ENCODE measurements around the gene TRIM47.

TRIM47 gene

DNA sequence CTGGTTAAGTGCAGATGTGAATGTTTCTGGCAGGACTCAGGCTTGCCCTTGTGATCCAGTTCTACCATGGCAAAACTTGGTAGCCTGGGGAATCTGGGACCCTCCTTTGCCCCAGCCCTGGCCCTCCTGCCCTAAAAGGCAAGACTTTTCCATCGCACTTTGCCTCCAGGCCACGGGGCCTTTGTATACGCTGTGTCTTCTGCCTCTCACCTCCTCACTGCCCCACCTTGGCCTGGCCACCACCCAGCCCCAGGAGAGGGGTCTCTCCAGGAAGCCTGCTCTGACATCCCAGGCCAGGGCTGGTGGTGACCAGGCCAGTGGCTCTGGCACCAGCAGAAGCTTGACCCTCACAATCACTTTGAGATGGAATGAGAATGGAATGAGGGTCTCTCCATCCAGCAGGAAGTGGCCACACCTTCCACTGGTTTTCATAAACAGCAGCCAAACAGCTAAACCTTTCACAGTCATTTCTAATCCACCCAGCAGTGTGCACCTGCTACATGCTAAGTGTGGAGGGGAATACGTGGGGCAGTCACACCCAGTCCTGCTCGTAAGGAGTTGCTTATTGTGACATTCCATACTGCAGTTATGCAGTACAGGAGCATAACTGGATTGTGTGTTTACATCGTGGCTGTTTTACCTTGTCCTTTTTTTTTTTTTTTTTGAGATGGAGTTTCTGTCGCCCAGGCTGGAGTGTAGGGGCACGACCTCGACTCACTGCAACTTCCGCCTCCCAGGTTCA, 27.9 kb upstream of the TRIM47 start:
- no peak for DNase-seq

DNA sequence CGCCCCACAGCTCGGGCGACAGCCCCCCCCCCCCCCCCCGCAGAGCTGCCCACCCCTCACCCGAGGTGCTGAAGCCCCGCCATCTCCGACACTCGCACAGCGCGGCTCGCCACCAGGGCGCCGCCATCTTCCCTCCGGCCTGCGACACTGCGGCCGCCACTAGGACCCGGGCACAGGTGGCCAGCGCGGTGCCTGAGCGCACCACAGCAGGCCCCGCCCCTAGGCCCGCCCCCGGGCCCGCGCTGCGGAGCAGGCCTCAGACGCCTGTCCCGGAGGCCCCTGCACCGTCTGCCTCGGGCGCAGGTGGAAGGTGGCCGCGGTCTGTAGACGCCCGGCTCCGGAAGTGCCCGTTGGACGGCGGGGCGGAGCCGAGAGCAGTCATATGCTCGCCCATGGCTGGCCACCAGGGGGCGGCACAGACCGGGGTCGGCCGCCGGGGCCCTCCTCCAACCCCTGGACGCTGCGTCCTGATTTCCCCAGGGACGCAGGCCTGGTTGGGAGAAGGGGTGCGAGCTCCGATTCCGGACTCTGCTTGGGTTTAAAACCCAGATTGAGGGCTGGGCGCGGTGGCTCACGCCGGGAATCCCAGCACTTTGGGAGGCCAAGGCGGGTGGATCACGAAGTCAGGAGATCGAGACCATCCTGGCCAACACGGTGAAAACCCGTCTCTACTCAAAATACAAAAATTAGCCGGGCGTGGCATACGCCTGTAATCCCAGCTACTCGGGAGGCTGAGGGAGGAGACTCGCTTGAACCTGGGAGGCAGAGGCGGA, 26.6 kb upstream of the TRIM47 start, which contains the start of gene MRPL38:
MRPL38 (minus strand) TSS at position 136 of the 773 bp plus-strand sequence; CDS start at position 127, 9 bp downstream.
- peak; percentile 87 to 95 (median 90) for DNase-seq

DNA sequence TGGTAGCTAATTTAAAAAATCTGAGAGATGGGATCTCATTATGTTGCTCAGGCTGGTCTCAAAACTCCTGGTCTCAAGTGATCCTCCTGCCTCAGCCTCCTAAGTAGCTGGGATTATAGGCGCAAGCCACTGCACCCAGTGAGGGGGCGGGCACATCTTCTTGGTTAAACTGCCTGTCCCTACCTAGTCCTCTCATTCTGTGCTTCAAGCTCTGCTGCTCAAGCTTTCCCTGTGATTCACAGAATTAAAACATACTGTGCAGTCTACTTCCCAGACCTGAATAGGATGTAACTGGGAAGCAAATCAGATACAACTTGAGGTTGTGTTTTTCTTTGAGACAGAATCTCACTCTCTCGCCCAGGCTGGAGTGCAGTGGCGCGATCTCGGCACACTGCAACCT, 24.0 kb upstream of the TRIM47 start:
- DNase-seq: no peak

DNA sequence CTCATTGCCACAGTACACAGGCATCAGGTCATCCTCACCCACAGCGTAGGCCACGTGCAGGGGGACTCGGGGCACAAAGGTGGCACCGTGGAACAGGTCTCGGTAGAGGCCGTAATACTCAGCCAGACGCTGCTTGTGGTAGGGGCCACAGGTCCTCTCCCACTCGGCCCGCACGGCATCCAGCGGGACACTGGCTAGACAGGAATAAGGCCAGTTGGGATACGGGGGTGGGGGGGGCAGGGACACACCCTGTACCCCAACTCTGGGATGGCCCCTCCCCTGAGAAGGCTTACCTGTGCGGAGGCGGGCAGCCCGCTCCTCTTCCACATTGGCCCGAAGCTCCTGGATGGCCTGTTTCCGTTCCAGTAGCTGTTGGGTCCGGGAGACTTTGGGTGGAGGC, 23.3 kb upstream of the TRIM47 start:
- no peak for DNase-seq

DNA sequence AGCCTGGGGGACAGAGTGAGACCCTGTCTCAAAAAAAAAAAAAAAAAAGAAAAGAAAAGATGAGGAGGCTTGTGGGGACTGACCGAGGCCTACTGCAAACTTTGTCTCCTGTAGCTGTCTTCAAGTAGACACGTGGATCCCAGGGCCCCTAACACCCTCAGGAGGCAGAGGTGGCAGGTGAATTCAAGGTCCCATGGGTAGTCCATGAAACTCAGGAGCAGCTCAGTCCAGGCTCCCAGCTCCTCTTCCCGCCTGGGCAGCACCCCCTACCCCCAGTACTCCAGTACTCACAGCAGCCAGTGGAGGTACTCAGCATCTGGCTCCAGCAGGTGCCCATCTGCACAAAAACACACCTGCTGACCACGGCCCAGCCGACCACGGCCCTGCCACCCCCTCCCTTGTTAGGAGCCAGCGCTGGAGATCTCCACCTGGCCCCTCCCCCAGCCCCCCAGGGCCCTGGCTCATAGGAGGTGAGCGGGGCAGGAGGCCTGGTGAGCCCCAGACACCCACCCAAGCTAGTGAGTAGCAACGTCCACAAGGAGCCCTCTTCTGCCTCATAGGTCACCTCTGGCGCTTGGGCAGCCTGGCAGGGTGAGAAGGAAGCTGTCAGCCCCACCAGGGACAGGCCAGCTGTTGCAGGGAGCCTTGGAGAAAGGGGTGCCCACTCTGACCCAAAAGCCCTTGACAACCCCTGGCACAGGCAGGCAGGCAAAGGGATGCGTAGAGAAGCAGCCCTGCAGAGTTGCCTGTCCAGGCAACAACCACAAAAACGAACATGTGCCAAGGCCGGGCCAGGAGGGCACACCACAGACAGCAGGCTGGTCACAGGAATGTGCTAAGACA, 22.5 kb upstream of the TRIM47 start:
- DNase-seq: no peak

DNA sequence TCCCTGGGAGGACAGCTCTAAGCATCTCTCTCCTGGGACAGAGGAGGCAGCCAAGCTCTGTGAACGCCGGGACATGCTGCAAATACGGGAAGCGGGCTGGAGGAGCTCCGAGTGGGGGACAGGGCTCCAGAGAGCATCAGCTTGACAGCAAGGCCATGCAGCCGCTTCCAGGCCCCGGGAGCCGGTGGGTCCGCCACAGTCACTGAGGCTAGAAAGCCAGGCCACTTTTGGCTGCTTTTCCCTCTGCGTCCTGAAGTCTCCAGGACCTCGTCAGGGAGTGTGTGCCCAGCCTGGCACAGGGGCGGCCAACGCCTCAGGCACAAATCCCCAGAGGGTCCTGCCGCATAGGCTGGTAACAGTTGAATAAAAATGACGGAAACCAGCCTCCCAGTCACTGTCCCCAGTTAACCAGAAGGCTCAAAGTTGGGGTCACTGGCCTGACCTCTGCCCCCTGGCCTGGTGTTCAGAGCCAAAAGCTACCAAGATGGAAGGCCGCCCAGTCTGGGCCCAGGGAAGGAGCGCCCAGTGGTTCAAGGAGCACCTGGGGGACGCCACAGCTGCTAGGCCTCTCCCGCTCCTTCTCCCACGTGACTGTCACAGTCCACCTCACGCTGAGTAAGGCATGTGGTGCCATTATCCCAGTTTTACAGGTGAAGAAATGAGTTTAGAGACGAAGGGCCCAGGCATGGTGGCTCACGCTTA, 21.5 kb upstream of the TRIM47 start:
- DNase-seq: no peak

DNA sequence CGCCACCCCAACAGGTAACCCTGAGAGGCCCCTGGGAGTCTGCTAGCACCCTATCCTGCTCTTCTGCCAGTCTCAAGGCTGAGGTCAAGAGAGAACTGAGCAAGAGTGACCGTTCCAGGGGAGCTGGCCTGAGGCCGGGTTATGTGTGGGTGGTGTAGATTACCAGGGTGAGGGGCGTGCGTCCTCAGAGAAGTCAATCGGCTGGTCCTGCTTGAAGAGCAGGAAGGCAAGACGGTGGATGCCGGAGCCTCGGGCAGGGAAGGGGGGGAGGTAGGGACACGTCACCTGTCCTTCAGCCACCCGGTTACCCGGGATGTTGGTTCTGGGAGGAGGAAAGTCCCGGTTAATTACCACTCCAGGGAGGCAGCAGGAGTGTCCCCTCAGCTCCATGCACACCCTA, 21.0 kb upstream of the TRIM47 start:
- no peak for DNase-seq

DNA sequence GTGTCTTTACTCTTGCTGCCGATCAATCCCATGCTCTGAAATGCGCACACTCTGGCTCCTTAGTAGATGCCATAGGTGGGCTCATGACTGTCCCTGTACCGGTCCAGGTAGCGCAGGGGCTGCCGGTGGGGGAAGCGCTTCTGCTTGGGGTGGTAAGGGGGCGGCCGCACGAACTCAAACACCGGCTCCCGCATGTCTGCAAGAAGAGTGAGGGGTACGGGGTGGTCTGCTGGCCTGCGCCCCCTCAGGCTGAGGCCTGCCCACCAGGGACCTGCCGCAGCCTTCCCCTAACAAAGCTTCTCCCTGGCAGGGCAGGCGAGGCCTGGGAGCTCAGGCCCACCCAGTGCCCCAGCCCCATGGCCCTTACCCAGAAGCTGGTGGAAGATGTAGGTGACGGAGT, 20.4 kb upstream of the TRIM47 start:
- DNase-seq: no peak

DNA sequence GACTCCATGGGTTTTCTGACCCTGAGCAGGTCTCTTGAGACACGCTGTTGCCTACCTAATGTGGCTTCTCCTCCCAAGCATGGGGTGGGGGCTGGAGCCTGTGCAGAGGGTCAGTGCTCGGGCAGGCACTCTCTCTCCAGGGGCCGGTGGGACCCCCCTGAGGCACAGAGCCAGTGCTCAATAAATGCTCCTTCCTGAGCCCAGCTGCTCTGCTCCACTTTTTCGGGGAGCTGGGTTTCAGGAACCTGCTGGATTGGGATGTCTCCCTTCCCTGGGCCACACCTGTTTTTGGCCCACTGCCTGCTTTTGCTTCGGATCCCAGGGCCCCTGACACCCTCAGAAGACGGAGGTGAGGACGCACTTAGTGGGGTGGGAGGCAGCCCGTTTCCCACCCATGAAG, 19.7 kb upstream of the TRIM47 start:
- no peak for DNase-seq

DNA sequence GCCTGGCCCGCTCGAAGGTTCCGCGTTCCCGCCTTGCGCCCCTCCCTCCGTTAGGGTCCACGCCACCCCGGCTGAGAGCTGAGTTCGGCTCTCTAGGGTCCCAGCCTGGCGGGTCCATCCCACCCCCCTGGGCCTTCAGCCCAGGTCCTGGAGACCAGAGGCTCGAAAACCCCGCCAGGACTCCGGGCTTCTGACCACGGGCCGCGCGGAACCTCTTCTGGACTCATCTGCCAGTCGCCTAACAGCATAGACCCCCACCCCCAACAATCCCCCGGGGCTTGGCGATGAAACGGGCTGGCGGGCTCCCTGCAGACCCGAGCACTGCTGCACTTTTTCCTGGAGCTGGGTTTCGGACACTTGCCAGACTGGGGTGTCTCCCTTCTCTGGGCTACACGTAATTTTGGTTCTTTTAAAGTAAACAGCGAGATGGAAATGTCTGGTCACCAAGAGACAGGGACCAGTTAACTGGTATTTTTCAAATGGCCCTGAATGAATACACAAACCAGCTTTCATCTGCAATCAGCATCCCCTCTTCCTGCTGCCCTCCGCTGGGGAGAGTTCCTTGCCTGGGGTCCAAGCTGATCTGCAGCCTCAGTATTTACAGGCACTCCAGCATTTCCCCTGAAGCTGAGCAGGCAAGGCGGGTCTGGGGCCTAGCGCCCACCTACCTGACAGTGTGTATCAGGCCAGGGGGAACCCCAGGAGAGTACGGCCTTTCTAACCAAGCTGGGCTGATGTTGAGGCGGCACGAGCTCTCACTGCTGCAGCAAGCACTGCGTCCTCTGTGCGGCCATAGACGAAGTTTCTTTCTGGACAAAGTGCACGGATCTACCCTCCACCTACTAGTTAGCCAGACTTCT, 19.0 kb upstream of the TRIM47 start:
- DNase-seq: no peak

DNA sequence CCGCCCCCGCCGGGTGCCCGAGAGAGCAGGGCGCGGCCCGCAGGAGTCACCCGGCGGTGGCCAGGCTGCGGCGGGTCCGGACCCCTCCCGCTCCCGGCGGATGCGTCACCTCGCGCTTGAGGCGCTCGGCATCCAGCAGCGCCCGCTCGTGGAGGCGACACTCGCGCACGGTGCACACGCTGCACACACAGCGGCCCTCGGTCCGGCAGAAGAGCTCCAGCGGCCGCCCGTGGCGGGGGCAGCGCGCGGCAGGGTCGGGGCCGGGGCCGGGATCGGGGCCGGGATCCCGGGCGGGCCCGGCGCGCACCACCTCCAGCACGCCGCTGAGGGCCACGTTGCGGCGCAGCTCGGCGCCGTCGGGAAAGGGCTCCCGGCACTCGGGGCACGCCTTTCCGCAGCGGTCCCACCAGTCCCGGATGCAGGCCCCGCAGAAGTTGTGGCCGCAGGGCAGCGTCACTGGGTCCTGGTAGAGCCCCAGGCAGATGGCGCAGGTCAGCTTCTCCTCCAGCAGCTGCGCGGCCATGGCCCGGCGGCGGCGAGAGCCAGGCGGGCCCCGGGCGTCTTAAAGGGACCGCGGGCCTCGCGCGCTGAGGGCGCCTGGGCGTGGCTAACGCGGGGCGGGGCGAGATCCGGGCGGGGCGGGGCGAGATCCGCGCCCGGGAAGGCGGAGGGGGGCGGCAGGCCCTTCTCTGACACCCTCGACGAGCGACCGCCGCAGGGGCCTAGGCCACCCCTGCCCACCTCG, 18.2 kb upstream of the TRIM47 start, which contains the start of gene TRIM65:
TRIM65 (minus strand) TSS at position 537 of the 745 bp plus-strand sequence; CDS start at position 523, 14 bp downstream.
- DNase-seq: peak; percentile 53 to 69 (median 64)

DNA sequence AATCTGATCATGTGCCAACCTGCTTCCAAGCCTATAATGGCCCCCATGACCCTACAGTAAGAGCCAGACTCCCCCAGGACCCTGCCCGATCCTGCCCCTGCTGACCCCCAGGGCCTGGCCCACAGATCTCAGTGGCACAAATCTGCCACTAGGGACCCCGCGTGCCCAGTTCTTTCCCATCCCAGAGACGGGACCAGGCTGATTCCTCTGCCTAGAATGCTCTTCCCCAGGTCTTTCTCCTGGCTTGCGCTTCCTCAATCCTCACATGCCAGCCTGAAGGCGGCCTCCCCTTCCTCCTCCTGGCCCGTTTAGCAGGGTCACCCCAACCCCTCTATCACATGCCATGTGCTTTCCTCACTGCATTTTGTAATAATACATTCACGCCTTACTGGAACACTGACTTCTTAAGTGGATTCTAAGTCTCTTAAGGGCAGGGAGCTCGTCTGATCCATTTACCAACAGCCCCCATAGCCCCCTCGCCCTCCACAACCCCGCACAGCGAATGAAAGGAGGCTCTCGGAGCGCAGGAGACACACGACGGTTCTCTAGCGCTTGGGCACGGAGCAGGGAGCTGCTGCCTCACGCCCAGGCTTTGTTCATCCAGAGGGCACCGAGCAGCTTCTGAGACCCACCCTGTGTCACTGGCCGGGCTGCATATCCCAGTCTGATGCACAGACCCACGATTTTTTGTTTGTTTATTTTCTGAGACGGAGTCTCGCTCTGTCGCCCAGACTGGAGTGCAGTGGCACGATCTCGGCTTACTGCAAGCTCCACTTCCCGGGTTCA, 17.2 kb upstream of the TRIM47 start:
- no peak for DNase-seq

DNA sequence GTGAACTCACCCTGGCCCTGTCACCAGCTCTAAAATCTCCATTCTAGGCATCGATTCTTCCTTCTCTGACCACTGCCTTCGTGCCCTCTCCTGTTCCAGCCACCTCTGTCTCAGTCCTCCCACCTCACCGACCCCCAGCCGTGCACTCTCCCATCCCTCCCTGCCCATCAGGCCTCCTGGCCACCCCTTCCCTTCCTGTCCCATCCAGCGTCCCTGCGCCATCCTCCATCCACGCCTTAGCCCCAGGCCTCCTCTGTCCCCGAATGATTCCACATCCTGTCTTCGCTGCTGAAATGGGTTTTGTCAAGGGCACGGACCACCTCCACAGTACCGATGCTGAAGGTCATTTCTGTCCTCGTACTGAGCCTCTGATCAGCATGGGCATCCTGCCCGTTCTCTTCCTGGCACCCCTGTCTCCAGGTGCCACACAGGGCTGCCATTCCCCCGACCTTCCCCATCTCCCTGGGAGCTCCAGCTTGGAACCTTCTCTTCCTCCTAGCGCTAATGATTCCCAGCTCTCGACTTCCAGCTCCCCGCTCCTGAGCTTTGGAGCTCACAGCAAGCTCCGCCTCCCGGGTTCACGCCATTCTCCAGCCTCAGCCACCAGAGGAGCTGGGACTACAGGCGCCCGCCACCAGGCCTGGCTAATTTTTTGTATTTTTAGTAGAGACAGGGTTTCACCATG, 15.8 kb upstream of the TRIM47 start:
- DNase-seq: no peak

DNA sequence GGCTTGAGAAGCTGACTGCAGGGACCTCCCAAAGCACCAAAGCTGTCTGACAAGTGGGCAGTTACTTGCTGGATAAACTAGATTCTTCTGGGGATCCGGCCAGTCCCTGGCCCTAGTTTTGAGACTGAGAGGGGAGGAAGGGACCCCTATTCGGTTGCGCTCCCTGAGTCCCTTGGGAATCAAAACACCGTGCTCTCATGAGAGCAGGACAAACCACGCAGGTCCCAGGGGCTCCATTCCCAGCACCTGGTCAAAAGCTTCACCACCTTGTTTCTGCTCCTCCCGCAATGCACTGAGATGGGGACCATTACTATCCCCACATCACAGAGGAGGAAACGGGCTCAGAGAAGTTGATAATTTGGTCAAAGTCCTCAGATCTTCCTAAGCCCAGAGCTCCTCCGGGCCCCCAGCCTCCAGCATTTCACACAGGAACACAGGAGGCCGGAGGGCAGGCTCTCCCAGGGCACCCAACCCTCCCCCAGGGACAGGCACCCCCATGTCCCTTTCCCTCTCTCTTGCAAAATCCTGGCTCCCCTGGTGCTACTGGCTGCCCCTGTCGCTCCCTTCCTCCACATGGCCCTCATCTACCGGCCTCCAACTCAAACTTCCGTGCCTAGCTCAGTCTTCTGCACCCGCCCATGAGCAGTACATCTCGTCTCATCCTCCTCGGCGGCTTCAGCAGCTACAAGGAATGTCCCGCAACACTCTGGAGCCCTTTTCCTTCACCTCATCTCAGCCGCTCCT, 15.1 kb upstream of the TRIM47 start:
- no peak for DNase-seq

DNA sequence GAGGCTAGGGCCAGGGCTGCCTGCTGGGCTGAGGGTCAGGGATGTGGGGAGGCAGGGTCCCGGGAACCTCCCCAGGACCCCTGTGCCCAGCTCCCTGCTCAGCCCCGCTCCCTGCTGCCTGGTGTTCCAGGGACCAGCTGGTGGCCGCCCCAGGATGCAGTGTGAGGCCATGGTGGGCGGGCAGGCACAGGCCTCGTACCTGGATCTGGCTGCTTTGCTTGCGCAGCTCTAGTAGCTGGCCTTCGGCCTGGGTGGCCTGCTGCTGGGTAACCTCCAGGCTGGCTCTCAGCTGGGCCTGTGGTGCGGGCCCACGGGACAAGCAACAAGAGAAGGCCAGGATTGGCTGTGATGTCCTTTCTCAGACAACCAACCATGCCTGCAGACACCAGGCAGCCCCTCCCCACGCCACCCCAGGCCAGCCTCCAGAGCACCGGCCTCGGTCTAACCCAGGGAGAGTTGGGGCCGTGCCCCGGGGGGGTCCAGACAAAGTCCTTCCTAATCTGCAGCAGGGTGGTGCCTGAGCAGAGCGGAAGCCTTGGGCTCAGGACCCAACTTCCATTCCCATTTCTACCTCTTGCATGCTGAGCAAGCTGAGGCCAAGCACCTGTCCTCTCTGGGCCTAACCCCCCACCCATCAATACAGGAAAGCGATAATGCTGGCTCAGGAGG, 14.3 kb upstream of the TRIM47 start:
- DNase-seq: no peak

DNA sequence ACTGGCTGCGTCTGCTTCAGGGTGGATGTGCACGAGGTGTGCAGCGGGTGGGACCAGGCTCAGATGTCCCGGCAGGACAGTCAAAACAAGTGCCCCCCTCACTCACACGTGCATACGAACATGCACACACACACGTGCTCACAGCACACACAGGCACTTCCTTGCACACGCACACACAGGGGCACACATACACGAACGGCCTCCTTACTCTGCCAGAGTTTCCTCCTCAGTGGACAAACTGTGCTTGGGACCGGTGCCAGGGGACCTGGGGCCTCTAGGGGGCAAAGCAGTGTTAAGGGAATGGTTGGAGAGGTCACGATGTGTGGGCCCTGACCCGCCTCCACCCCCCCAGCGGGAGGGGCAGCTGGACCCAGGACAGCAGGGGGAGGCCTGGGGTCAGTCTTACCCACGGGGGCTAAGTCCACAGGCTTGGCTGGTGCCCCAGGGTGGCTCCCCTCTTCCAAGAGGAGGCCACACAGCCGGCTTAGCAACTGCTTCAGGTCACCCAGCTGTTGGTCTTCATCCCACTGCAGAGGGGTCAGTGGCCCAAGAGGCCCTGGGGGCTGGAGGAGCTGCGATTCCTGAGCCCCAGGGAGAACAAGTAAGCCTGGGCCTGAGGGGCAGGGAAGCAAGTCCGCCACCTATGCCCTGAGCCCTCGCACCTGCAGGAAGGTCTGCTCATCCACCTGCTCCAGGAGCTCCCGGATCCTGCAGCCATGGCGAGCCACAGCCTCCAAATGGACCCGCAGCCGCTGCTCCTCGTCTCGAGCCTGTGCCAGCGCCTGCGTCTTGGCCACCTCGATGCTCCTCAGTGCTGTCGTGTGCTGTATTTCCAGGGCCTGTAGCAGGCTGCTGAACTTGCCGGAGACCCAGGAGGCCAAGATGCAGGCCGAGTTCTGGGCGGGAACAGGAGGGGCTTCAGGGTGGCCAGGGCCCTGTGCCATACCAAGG, 13.5 kb upstream of the TRIM47 start:
- no peak for DNase-seq
